Dermis blood vessel endothelial cell (primary cell): ENCODE measurements around the gene DKK3. TPM values are rescaled to one million over a fixed set of nuclear protein-coding genes. Genes with fewer than 3 reads are reported as not detected.

ENCODE experiments used
- DNase-seq: peaks from one replicate; pipeline ENCODE4 v3.0.0; 2010
- total RNA-seq: library from RNA; depleted of rRNA; stranded (reverse); fragments of >200 nt; gene quantifications from 2 replicates; pipeline ENCODE4 v1.2.3, GENCODE V29; 2014

Gene DKK3
- total RNA-seq, 1 donor from 2014 or later = 107 TPM

DNA sequence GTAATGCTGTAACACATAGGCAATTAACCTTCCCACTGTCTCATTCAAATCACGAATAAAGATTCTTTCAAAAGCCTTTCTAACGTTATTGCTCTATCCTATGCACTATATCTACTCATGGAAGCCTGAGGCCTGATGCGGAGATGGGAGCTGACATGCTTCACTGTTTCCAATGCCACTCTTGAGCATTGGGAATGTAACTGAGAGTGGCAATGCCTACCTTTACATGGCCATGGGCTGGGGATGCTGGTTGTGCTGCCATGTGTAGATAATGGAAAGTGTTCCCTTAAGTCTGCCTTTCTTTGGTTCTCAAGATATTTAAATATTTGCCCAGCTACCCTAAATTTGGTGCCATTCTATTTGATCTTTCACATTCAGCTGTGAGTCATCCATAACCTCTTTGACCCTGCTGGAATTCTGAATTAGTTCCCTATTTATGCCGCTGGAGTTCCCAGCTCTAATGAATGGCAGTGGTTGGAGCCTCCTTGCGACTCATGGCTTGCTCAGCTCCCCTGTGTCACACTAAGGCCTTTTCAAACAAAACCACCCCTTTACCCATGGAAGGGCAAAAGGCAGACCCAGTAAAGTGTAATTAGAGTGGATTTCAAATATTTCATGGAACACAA, 21.4 kb upstream of the DKK3 start:
- peak; percentile 38 for DNase-seq

- DNase-seq = no peak
These were observed 20.7 kb upstream of the DKK3 start for GRCh38 chr11:12029119-12029518.

- no peak for DNase-seq
These were observed 19.9 kb upstream of the DKK3 start for GRCh38 chr11:12028303-12028702.

DNA sequence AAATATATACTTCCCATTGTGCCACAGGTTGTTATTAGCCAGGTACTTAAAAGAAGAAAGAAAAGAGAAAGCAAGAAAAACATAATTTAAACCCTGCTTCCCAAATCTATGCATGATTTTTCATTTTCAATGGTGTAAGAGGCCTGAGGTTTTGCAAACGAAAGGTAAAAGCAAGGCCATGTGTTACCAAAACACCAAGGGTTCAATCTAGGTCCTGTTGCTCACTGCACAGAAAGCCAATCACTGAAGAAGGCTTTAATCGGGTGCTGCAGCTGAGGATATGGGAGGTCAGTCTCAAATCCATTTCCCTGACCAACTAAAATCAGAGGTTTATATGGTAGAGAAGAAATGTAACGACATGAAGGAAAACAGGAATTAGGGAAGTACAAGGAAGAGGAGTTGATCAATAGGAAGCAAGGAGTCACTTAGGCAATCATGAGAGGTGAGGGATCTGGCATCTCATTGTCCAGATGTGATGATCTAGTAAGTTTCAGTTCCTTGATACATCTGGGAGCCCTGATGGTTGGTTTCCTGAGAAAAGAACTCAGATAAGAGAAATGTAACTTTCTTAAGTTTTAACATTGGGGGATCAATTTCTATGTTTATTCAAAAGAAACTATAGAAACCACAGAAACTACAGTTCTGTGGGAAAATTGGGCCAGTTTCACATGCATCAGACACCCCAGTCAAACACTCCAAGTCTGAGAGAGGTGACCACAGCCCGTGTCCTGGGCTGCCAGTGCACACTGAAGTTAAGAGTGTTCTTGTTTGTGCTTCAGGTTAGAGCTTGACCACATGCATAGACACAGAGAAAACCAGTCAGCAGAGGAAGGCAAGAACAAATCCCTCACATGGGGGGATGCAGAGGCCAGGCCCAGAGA, 18.1 kb upstream of the DKK3 start:
- no peak for DNase-seq

DNA sequence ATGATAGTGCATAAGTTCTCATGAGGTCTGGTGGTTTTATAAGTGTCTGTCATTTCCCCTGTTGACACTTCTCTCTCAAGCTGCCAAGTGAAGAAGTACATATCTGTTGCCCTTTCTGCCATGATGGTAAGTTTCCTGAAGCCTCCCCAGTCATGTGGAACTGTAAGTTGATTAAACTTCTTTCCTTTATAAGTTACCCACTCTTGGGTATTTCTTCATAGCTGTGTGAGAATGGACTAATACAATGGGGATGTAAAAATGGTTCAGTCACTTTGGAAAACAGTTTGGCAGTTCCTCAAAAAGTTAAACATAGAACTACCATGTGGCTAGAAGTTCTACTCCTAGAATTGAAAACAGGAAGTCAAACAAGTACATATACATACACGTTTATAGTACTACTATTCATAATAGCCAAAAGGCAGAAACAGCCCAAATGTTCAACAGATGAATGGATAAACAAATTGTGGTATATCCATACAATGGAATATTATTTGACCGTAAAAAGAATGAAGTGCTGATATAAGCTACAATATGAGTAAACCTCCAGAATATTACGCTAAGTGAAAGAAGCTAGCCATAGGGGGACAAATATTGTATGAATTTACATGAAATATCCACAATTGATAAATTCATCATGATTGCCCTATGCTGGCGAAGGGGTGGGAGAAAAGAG, 16.0 kb upstream of the DKK3 start:
- DNase-seq = no peak

DNA sequence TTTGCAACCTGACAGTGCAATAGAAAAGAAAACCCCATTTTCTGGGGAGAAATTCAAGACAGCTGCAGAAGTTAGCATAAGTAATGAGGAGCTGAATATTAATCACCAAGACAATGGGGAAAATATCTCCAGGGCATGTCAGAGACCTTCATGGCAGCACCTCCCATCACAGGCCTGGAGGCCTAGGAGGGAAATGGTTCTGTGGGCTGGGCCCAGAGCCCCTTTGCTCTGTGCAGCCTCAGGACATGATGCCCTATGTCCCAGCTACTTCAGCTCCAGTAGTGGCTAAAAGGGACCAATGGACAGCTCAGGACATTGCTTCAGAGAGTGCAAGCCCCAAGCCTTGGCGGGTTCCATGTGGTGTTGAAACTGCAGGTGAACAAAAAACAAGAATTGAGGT, 14.6 kb upstream of the DKK3 start:
- no peak for DNase-seq

DNA sequence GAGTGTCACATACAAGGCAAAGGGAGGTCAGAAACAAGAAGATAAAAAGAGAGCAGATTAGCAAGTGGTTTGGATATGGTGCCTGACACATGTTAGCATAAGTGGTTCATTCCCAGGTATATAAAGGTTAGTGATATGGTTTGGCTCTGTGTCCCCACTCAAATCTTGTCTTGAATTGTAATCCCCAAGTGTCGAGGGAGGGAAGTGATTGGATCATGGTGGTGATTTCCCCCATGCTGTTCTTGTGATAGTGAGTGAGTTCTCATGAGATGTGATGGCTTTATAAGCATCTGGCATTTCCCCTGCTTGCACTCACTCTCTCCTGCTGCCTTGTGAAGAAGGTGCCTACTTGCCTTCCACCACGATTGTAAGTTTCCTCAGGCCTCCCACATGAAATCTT, 12.1 kb upstream of the DKK3 start:
- DNase-seq = no peak

DNA sequence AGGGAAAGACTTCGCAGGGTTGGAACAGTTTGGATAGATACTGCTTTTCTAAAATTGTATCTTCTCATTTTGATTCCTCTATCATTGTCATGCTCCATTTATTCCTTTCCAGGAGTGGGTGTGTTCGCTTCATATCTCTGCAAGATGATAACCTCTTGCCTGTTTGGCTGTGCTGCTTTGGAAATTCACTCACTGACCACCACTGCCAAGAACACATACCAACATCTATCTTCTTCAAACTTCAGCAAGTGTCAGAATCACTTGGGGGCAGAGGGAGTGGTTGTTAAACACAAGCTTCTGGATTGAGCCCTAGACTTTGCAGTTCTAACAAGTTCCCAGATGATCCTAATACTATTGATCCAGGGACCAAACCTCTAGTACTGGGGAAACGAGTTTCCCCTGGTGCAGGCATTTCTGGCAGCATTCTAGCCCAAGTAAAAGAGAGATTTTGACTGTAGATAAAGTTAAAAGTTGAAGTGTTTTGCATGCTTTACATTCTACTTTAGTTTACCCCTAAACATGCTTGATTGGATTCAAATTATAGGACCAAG, 11.5 kb upstream of the DKK3 start:
- DNase-seq = no peak

DNA sequence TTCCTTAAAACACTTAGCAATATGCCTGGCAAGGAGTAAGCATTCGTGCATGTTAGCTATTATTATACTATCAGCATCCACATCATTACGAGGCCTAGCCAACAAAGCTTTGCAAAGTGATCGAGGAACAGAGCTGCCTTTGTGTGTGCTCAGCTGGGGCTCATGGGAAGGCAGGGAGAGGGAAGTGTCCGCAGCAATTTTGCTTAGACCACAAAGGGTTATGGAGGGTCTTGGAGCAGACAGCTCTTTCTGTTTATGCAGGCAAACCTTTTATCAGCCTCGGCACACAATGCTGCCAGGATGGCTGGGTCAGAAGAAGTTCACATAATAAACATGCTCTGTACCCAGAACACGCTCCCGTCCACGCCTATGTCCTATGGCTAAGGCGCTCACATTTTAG, 10.9 kb upstream of the DKK3 start:
- DNase-seq = peak; percentile 29

- DNase-seq = peak; percentile 21
These were observed 9.5 kb upstream of the DKK3 start for GRCh38 chr11:12017865-12018453.

DNA sequence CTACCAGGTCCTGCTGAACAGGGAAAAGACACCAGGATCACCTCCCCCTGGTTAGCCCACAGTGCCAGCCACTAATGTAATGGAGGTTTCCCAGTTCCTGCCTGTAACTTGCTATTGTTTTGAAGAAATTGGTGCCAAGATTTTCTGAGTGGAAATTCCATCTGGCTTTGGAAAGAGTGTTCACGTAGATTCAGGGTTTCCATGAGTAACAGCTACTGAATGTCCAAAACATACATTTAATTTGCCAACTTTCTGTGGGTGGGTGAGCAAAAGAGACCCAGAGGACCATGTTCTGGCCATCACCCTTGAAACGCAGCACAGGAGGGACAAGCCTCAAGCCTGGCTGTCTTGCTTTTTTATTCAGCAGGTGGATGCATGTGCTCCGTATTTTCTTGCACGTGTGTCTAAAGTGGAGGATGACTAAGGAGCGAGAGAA, 8.8 kb upstream of the DKK3 start:
- DNase-seq = peak; percentile 89

DNA sequence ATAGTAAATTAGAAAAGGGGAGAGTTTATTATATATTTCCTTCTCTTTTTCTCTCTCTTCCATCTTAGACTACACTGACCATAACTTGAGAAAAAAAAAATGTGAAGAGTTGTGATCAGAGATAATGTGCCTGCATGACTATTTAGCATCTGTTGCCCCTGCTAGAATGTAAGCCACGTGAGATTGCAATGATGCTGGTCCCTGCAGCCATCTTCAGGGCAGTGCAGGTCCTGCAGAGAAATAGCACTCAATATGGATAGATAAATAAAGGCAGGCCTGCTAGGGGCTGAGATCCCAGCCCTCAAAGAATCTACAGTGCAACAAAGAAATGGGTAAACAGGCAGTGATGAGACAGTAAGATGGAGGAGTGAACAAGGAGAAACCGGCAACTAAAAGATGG, 7.8 kb upstream of the DKK3 start:
- no peak for DNase-seq

- DNase-seq = no peak
These were observed 7.1 kb upstream of the DKK3 start for GRCh38 chr11:12015486-12015885.

DNA sequence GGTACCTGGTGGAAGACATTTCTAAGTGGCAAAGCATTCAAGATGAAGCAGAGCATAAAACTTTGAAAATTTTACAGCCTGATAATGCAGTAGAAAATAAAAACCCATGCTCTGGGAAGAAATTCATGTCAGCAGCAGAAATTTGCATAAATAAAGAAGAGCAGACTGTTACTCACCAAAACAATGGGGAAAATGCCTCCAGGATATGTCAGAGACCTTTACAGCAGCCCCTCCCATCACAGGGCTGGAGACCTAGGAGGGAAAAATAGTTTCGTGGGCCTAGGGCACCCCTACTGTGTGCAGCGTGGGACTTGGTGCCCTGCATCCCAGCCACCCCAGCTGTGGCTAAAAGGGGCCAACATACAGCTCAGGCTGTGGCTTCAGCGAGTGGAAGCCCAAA, 5.4 kb upstream of the DKK3 start:
- DNase-seq = no peak

DNA sequence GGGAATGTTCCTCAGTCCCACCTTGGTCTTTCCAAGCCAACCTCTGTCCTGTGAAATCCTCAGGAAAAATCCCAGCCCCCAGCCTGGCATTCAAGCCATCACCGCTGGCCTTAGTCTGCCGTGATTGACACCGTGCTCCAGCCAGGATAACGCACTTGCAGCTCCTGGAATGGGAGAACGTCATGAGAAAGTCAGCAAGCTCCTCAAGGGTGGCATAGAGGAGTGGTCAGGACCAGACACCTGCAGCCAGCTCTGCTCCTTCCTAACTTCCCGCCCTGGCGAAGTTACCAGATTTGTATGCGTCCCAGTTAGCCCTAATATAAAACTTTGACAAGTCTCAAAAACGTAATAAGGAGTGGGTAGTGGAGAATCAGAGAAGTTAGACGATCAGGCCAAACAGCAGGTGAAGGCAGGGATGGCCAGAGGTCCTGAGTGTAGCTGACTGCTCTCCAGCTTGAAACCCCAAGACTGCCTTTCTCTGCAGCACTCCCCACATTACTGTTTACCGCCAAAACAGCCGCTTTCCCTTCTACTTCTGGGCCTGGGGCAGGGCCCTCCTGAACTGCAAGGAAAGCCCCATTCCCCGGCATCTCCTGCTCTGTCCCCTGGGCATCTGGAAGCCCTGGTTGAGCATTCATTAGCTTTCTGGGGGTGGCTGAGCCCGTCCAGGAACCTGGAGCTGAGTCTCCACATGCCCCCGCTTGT, 1.3 kb upstream of the DKK3 start:
- no peak for DNase-seq

- peak; percentile 66 for DNase-seq
These were observed 577 bp upstream of the DKK3 start for GRCh38 chr11:12008790-12009616.

- DNase-seq = no peak
These were observed 1.2 kb downstream of the DKK3 start for GRCh38 chr11:12007230-12007593.

- DNase-seq = no peak
These were observed 1.7 kb downstream of the DKK3 start for GRCh38 chr11:12006552-12007229.

GRCh38 chr11:12005476-12005875, 3.0 kb downstream of the DKK3 start:
- peak; percentile 73 for DNase-seq

DNA sequence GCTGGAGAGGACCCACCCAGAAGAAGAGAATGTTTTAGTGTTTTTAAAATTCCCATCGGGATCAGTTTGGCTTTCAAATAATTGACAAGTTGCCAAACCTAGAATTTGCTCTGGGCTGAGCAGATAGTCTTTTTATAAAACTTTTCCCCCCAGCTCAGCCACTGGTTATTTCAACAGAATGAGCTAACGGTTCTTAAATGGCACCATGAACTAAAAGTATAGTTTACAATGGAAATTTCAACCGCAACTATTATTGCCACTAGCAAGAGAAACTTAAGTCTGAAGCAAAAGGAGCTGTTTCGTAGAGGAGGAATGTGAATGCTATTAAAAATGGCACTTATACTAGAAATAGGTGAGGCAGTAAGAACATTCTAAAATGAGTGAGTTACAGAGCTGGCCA, 3.4 kb downstream of the DKK3 start:
- no peak for DNase-seq

DNA sequence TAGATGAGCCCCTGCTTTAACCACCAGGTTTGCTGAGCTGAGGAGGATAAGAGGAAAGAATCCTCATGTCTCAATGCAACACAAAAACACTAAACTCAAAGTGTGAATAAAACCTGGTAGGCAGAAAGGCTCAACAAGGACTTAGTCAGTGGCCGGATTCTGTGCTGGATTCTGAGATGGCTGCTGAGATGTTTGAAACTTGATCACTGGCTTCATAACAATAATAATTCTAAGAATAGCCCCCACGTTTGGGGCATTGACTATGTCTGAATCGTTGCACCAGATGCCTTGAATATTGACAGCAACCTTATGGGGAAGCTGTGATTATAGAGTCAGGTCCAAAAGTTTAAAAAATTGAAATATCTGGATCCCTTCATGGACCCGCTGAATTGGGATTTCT, 4.6 kb downstream of the DKK3 start:
- no peak for DNase-seq
